HepG2 (cell line): ENCODE measurements around the gene NUDT15. TPM values are rescaled to one million over a fixed set of nuclear protein-coding genes. Genes with fewer than 3 reads are reported as not detected.

Source experiments
- ARHGAP35 ChIP-seq: sonication (generic); formaldehyde crosslinking; IDR thresholded peaks from 2 replicates; pipeline ENCODE4 v1.9.0; 2022; ENCODE audit warnings: mild to moderate bottlenecking, inconsistent platforms, moderate library complexity, missing genetic modification reagents, borderline replicate concordance
- ARNT ChIP-seq: fragments of 450-650 bp; IDR thresholded peaks from 2 replicates; pipeline ENCODE4 v1.6.1; 2017
- ATF2 ChIP-seq: sonication (generic); formaldehyde crosslinking; IDR thresholded peaks from 2 replicates; pipeline ENCODE4 v1.4.0; 2020; ENCODE audit warnings: missing genetic modification reagents
- BORCS8-MEF2B ChIP-seq: sonication (generic); formaldehyde crosslinking; IDR thresholded peaks from 2 replicates; pipeline ENCODE4 v1.8.0; 2022; ENCODE audit warnings: mild to moderate bottlenecking, missing genetic modification reagents
- CHD2 ChIP-seq: IDR thresholded peaks from 2 replicates; pipeline ENCODE4 v1.6.1; 2011; ENCODE audit warnings: low read depth, low read length, improper control_type of control experiment
- HOXA5 ChIP-seq: sonication (generic); formaldehyde crosslinking; IDR thresholded peaks from 2 replicates; pipeline ENCODE4 v1.4.0; 2020; ENCODE audit warnings: missing genetic modification reagents
- HOXD1 ChIP-seq: sonication (generic); formaldehyde crosslinking; IDR thresholded peaks from 2 replicates; pipeline ENCODE4 v1.5.0; 2020; ENCODE audit warnings: missing genetic modification reagents
- IRF1 ChIP-seq: sonication (generic); formaldehyde crosslinking; IDR thresholded peaks from 2 replicates; pipeline ENCODE4 v1.4.0; 2020; ENCODE audit warnings: low read depth, mild to moderate bottlenecking, missing genetic modification reagents
- JUNB ChIP-seq: sonication (generic); formaldehyde crosslinking; IDR thresholded peaks from 2 replicates; pipeline ENCODE4 v1.8.0; 2022; ENCODE audit warnings: missing genetic modification reagents, mild to moderate bottlenecking, borderline replicate concordance
- MXD3 ChIP-seq: IDR thresholded peaks from 2 replicates; pipeline ENCODE4 v1.6.1; 2016; ENCODE audit warnings: mild to moderate bottlenecking, missing biosample characterization, missing genetic modification reagents
- NRL ChIP-seq: sonication (generic); formaldehyde crosslinking; IDR thresholded peaks from 2 replicates; pipeline ENCODE4 v1.5.0; 2020; ENCODE audit warnings: missing genetic modification reagents, mild to moderate bottlenecking, moderate library complexity, borderline replicate concordance
- PCBP1 ChIP-seq: fragments of 200-400 bp; formaldehyde crosslinking; IDR thresholded peaks from 2 replicates; pipeline ENCODE4 v1.6.1; 2017; ENCODE audit warnings: mild to moderate bottlenecking, low read depth, low read length, borderline replicate concordance
- RFX1 ChIP-seq: fragments of 450-650 bp; IDR thresholded peaks from 2 replicates; pipeline ENCODE4 v1.6.1; 2017
- SAFB2 ChIP-seq: sonication (generic); formaldehyde crosslinking; IDR thresholded peaks from 2 replicates; pipeline ENCODE4 v1.5.1; 2020; ENCODE audit warnings: missing genetic modification reagents, low read depth, mild to moderate bottlenecking, borderline replicate concordance
- ZBTB1 ChIP-seq: sonication (generic); formaldehyde crosslinking; IDR thresholded peaks from 2 replicates; pipeline ENCODE4 v1.4.0; 2020; ENCODE audit warnings: missing genetic modification reagents, borderline replicate concordance
- ZC3H4 ChIP-seq: sonication (generic); formaldehyde crosslinking; IDR thresholded peaks from 2 replicates; pipeline ENCODE4 v1.4.0; 2020; ENCODE audit warnings: missing genetic modification reagents, borderline replicate concordance
- ZKSCAN1 ChIP-seq: fragments of 150-350 bp; IDR thresholded peaks from 2 replicates; pipeline ENCODE4 v1.6.1; 2014; ENCODE audit warnings: low read length
- ZKSCAN5 ChIP-seq: sonication (generic); formaldehyde crosslinking; IDR thresholded peaks from 2 replicates; pipeline ENCODE4 v1.5.1; 2020; ENCODE audit warnings: mild to moderate bottlenecking, missing genetic modification reagents
- ZMAT3 ChIP-seq: sonication (generic); formaldehyde crosslinking; conservative IDR thresholded peaks from 2 replicates; pipeline ENCODE4 v1.7.0; 2021; ENCODE audit warnings: missing genetic modification reagents
- ZNF3 ChIP-seq: IDR thresholded peaks from 2 replicates; pipeline ENCODE4 v1.7.0; 2017; ENCODE audit warnings: inconsistent platforms
- ZNF350 ChIP-seq: sonication (generic); formaldehyde crosslinking; IDR thresholded peaks from 2 replicates; pipeline ENCODE4 v1.4.0; 2020; ENCODE audit warnings: mild to moderate bottlenecking, low read depth, missing genetic modification reagents, borderline replicate concordance
- ZNF501 ChIP-seq: sonication (generic); formaldehyde crosslinking; IDR thresholded peaks from 2 replicates; pipeline ENCODE4 v1.5.1; 2020; ENCODE audit warnings: mild to moderate bottlenecking, moderate library complexity, missing genetic modification reagents
- ZNF543 ChIP-seq: sonication (generic); formaldehyde crosslinking; IDR thresholded peaks from 2 replicates; pipeline ENCODE4 v1.4.0; 2020; ENCODE audit warnings: mild to moderate bottlenecking, missing genetic modification reagents
- ZNF670 ChIP-seq: sonication (generic); formaldehyde crosslinking; IDR thresholded peaks from 2 replicates; pipeline ENCODE4 v1.8.0; 2022; ENCODE audit warnings: mild to moderate bottlenecking, missing genetic modification reagents, borderline replicate concordance
- ZNF724P ChIP-seq: sonication (generic); formaldehyde crosslinking; IDR thresholded peaks from 2 replicates; pipeline ENCODE4 v1.8.0; 2022; ENCODE audit warnings: missing genetic modification reagents, borderline replicate concordance
- ZNF773 ChIP-seq: sonication (generic); formaldehyde crosslinking; IDR thresholded peaks from 2 replicates; pipeline ENCODE4 v1.4.0; 2020; ENCODE audit warnings: missing genetic modification reagents, borderline replicate concordance
- ZNF800 ChIP-seq: sonication (generic); formaldehyde crosslinking; IDR thresholded peaks from 2 replicates; pipeline ENCODE4 v1.4.0; 2020; ENCODE audit warnings: missing genetic modification reagents
- polyA plus RNA-seq, 8 experiments: library from polyadenylated mRNA; depleted of rRNA in 3 of 8; stranded (reverse) in 7 of 8; unstranded in 1 of 8; fragments of >200 nt; fragmentation: Illumina TruSeq in 4 of 8; extraction: Trizol in 4 of 8; gene quantifications; 2 replicates each; pipeline versions ENCODE4 v1.2.1 to v1.2.3, GENCODE V29; 2011 to 2016; ENCODE audit warnings: low read depth in 4 of 8, missing spikeins in 1 of 8, mixed read lengths in 1 of 8; ENCODE audit not compliant: insufficient read depth in 1 of 8
- total RNA-seq, 5 experiments: library from RNA; depleted of rRNA; stranded (reverse); fragments of >200 nt; fragmentation: Illumina TruSeq; extraction: Trizol; gene quantifications; 2 replicates each; pipeline ENCODE4 v1.2.3, GENCODE V29; 2016; ENCODE audit warnings: low read depth in 1 of 5

The NUDT15 gene
- total and polyA plus RNA-seq, 2 of the 13 experiments (the other 11 are each of a cell fraction or from before 2014, with no cell fraction given), result 21.3 to 47.3 TPM

GRCh38 chr13:48037346-48038173 lies at the start of gene NUDT15 (continued):
- TF ChIP-seq NRL (CRISPR knock-in tag) (peak; percentile 93), ARNT (no peak), ARHGAP35 (CRISPR knock-in tag) (peak; percentile 83; the same call in 1 of the 2 replicates), ZKSCAN5 (CRISPR knock-in tag) (no peak), JUNB (CRISPR knock-in tag) (no peak; the same call in 1 of the 2 replicates), IRF1 (CRISPR knock-in tag) (no peak), ZNF724P (CRISPR knock-in tag) (peak; percentile 98), ZBTB1 (no peak), RFX1 (no peak), ATF2 (CRISPR knock-in tag) (peak; percentile 84; the same call in 1 of the 2 replicates), ZNF773 (CRISPR knock-in tag) (peak; percentile 58; the same call in 1 of the 2 replicates), SAFB2 (CRISPR knock-in tag) (peak; percentile 91), PCBP1 (no peak), ZNF3 (CRISPR knock-in tag) (no peak), ZNF501 (peak; percentile 96), ZNF543 (peak; percentile 98), CHD2 (0 out of 2 replicates have a peak, but pooled peaks have one; percentile 41), HOXA5 (CRISPR knock-in tag) (peak; percentile 62; the same call in 1 of the 2 replicates), MXD3 (CRISPR knock-in tag) (peak; percentile 86), BORCS8-MEF2B (peak; percentile 69), ZNF800 (CRISPR knock-in tag) (peak; percentile 89), ZKSCAN1 (0 out of 2 replicates have a peak, but pooled peaks have one; percentile 4), ZNF350 (peak; percentile 97), ZC3H4 (CRISPR knock-in tag) (no peak), ZMAT3 (CRISPR knock-in tag) (peak; percentile 85; the same call in 1 of the 2 replicates), HOXD1 (CRISPR knock-in tag) (peak; percentile 32; the same call in 1 of the 2 replicates), ZNF670 (CRISPR knock-in tag) (peak; percentile 93)
